Activated effector memory CD4-positive, alpha-beta T cell treated with Interleukin-2 at 50 U/mL for 16 hours (primary cell): Measurements from ENCODE around the gene CORO7.
"Not testable (repeated sequence)": the region's sequence is repeated elsewhere in the genome, so short reads cannot be mapped to it uniquely, and the experiment has no call there.

Experiments
- DNase-seq: peaks from one replicate; pipeline ENCODE4 v3.0.0-alpha.2; 2020

Gene CORO7

DNA sequence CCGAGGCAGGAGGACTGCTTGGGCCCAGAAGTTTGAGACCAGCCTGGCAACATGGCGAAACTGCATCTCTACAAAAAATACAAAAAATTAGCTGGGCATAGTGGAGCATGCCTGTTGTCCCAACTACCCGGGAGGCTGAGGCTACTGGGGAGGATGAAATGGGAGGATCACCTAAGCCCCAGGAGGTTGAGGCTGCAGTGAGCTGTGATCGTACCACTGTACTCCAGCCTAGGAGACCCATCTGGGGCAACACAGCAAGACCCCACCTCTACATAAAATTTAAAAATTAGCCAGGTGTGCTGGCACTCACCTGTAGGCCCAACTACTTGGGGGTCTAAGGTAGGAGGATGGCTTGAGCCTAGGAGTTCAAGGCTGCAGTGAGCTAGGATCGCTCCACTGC is 67.1 kb downstream of the CORO7 start:
- DNase-seq = no peak

DNA sequence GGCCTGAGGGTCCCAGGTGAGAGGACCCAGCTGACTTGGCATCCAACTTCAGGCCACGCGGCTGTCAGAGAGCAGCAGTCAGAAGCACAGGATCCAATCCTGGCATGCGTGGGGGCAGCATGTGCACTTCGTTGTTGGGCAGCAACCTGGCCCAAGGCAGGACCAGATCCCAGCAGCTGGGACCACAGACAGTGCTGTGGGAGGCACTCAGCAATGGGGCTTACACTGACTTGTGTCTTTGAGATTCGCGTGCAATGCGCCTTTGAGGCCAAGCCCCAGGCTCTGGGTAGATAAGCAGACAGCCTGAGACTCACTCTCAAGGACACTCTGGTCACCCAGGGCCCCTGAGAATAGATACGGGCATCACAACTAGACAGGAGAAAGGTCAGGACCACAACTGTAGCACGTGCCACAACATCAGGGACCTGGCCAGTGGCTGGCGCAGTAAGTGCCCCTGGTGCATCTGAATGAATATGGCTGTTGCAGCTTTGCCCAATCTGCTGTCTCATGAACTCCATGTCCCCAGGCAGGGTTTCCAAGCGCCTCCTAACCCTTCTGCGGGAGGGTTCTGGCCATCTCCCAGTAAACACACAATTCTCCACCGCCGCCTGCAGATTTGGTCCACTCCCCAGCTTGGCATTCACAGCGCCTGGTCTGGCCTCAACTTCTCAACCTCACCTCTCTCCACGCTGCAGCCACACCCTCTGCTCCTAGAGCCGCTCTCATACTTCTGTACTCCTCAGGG is 68.5 kb downstream of the CORO7 start:
- DNase-seq = no peak

GRCh38 chr16:4347010-4347409 is 69.4 kb downstream of the CORO7 start:
- no peak for DNase-seq

DNA sequence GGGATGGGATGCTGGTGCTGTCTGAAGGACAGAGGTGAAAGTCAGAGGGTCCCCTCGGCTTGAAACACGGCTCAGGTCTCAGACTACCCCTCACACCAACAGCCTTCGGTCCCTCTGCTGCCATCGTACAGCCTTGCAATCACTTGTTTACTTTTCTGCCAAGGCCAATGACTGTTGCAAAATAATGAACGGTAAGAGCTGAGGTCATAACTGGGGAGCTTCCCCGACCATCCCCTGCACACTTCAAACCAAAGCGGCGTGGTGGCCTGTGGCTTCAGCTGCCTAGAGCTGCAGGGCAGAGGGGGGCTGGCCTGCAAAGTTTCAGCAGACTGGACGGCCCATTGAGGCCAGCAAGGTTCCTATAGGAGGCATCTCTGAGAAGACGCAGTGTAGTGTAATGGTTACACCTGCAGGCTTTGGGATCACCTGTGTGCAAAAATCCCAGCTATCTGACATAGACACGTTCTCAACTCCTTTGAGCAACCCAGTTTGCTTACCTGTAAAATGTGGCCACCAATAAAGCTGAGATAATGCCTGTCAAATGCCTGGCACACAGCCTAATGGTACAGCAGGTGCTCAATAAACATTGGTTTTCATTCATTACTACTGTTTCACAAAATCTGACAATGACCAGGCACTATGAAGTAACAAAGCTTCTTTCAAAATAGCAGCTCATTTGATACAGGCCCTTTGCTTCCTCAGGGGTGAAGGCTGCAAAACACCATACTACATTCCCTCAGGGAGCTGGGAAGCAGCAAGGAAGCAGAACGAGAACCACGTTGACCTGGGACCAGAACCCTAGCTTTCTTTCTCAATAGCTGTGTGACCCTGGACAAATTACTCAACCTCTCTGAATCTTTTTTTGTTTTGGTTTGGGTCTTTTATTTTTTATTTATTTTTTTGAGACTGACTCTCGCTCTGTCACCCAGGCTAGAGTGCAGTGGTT is 70.3 kb downstream of the CORO7 start:
- DNase-seq = no peak

DNA sequence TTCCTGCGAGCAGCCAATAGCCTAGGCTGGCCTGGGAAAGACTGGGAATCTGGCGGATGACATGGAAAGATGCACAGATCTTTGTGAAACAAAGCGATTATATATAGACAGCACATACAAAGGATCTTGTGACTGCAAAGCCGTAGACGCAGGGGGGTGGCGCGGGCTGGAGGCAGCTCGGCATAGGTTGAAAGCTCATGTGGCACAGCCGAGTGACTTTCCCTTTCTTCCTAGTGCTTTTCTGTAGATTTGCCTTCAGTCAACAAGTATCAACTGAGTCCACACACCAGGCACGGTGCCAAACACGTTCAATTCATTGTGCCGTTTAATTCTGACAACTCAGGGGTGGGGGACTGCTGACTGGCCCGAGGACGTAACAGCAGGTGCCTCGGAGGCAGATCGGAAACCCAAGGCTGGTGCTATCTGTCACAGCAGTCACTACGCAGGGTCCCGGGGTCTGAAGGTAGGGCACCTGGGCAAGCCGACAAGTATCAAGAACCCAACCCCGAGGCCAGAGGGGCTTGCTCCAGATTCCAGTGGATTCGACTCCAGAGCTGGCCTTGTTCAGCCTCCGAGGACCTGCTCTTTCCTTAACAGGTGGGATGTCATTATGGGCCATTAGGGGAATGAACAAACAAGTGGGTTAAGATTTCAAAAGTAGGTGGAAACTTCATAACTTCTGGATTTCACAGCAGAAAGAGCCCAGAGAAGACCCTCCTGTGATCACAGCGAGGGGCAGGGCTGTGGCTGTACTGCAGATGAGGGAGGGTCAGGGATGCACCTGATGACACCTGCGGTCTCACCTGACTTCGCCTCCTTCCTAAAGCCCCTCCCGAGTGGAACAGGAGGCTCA is 71.2 kb downstream of the CORO7 start:
- no peak for DNase-seq

DNA sequence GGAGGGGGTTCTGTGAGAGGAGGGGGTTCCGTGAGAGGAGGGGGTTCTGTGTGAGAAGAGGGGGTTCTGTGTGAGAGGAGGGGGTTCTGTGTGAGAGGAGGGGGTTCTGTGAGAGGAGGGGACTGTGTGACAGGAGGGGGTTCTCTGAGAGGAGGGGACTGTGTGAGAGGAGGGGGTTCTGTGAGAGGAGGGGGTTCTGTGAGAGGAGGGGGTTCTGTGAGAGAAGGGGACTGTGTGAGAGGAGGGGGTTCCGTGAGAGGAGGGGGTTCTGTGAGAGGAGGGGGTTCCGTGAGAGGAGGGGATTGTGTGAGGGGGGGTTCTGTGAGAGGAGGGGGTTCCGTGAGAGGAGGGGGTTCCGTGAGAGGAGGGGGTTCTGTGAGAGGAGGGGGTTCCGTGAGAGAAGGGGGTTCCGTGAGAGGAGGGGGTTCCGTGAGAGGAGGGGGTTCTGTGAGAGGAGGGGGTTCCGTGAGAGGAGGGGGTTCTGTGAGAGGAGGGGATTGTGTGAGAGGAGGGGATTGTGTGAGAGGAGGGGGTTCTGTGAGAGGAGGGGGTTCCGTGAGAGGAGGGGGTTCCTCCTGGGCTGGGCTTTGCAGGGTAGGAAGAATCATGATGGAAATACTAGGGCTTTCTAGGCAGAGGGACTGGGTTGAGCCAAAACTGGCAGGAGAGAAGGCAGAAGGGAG is 72.0 kb downstream of the CORO7 start:
- not testable (repeated sequence) for DNase-seq

DNA sequence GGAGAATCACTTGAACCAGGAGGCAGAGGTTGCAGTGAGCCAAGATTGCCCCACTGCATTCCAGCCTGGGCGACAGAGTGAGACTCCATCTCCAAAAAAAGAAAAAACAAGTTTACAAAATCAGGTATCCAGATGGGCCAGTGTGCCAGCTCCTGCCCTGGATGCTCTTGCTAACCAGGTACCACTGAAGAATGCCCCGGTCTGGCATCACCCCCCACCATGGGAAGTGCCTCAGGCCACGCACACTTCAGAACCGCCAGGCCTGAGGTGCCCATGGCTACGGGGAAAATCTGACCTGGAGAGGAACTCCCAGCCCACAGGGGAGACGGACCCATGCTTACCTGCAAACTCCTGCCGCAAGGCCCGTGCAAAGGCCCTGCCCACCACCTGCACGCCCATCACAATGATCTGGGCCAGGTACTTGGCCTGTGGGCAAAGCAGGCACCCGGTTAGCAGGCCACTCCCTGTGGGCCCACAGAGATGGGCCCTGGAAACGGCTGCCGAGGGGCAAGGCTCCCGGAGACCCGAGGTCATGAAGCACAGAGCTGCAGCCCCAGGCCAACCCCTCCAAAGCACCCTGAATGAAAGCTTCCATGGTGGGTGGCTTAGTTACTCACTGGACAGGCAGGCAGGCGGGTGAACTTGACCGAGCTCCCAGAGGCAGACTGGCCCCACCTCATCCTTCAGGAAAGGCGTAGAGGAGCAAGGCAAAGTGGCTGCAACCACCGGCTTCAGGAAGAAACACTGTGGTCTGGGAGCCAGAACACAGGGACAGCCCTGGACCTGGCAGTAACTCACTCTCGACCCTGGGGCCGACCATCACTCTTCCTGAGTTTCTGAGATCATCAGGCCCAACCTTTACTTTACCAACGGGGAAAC is 73.3 kb downstream of the CORO7 start:
- DNase-seq = no peak

DNA sequence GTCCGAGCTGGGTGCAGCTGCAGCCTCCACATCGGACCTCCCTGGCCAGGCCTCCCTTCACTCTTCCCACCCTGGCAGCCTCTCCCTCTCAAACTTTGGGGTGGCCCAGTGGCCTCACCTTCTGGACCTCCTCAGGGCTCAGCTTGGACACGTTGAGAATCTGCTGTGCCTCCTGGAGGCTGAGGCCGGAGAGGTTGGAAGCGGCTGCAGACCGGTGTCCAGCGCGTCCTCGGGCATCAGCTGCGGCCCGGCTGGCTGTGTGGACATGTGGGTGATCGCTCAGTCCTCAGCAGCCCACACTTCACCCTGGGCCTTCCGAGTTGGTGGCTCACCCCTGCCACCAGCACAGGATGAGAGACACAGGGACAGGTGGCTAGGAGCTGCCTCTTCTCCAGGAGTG is 75.1 kb downstream of the CORO7 start:
- DNase-seq = no peak

DNA sequence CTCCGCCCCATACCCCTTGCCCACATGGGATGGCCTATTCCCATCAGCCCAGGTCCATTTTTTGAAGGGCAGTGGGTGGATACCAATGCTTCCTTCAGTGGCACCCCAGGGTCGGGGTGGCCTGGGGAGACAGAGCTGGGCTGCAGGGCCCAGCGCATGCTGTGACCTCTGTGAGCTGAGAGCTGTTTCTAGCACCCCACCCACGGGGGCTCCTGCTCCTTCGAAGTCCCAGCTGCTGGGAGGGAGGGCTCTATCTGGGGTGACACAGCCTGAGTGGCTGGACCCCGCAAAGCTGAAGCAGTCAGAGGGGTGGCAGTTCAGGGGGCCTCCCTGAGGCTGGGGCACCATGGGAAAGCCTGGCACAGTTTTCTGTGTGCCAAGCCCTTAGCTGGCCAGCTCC is 76.0 kb downstream of the CORO7 start:
- no peak for DNase-seq

- DNase-seq = no peak
Observed at GRCh38 chr16:4339909-4340308, 76.5 kb downstream of the CORO7 start.

DNA sequence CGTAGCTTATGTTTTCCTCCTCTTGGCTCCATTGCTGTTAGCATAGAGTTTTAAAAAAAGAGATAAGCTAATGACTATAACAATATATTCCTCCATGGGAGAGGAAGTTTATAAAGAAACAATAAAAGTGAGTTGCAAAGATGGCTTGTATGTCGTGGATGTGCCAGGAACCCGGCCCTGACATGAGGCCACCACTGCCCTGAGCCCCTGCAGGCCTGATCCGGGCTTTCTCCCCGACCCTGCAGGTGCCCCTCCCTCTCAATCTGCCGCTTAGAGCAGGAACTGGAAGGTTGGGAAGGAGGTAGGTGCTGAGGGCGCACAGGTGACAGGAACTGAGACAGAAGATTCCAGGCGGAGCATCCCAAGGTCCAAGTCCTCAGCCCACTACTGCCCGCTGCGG is 76.9 kb downstream of the CORO7 start:
- DNase-seq = no peak

- DNase-seq = no peak
Observed at GRCh38 chr16:4338712-4339299, 77.6 kb downstream of the CORO7 start.

- DNase-seq = no peak
Observed at GRCh38 chr16:4338125-4338582, 78.2 kb downstream of the CORO7 start.

- no peak for DNase-seq
Observed at GRCh38 chr16:4337540-4338088, 78.8 kb downstream of the CORO7 start.

DNA sequence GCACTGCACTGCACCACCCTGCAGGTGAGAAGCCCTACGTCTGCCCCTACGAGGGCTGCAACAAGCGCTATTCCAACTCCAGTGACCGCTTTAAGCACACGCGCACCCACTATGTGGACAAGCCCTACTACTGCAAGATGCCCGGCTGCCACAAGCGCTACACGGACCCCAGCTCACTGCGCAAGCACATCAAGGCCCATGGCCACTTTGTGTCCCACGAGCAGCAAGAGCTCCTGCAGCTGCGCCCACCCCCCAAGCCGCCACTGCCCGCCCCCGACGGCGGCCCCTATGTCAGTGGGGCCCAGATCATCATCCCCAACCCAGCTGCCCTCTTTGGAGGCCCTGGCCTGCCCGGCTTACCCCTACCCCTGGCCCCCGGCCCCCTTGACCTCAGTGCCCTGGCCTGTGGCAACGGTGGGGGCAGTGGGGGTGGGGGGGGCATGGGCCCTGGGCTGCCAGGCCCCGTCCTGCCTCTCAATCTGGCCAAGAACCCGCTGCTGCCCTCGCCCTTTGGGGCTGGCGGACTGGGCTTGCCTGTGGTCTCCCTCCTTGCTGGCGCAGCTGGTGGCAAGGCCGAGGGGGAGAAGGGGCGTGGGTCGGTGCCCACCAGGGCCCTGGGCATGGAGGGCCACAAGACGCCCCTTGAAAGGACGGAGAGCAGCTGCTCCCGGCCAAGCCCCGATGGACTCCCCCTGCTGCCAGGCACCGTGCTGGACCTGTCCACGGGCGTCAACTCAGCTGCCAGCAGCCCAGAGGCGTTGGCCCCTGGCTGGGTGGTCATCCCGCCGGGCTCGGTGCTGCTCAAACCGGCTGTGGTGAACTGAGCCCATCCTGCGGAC is 79.5 kb downstream of the CORO7 start:
- DNase-seq = no peak

DNA sequence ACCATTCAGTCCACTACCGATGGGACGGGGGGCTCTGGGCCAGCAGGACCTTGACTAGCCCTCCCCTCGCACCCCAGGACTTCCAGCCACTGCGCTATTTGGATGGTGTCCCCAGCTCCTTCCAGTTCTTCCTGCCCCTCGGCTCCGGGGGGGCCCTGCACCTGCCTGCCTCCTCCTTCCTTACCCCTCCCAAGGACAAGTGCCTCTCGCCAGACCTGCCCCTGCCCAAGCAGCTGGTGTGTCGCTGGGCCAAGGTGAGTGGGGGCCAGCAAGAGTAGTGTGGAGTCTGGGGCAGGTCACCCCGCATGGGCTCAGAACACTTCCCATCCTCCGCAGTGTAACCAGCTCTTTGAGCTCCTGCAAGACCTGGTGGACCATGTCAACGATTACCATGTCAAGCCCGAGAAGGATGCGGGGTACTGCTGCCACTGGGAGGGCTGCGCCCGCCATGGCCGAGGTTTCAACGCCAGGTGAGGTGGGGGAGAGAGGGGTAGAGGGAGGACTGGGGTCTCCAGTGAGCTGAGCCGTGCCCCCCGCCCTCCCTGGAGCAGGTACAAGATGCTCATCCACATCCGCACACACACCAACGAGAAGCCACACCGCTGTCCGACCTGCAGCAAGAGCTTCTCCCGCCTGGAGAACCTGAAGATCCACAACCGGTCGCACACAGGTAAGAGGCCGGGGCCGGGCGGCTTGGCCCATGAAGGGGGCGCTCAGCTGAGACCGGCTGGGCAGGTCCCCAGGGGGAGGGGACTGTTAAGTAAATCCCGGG is 81.5 kb downstream of the CORO7 start:
- DNase-seq = no peak

DNA sequence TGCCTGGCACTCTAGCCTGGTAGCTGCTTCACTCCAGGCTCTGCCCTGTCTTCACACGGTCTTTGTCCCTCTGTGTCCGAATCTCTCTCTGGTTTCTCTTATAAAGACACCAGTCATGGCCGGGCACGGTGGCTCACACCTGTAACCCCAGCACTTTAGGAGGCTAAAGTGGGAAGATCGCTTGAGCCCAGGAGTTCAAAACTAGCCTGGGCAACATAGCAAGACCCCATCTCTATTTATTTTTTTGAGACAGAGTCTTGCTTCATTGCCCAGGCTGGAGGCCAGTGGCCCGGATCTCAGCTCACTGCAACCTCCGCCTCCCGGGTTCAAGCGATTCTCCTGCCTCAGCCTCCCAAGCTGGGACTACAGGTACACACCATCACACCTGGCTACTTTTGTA is 82.7 kb downstream of the CORO7 start:
- DNase-seq = not testable (repeated sequence)

GRCh38 chr16:4333308-4333638 is 83.1 kb downstream of the CORO7 start:
- no peak for DNase-seq
